IMR-90 (cell line): Measurements from ENCODE around the gene FBXO4. TPM values are rescaled to one million over a fixed set of nuclear protein-coding genes. Genes with fewer than 3 reads are reported as not detected.

Source experiments
- ATAC-seq: fragments of 200-7000 bp; cut with Tn5 transposase; 2 replicates; pipeline ENCODE4 v1.9.1; 2020; ENCODE audit warnings: low read depth, mild to moderate bottlenecking, moderate library complexity
- BruUV-seq: library from RNA; stranded (reverse); fragments of 400-500 nt; replicated peaks from 2 replicates; lab custom pipeline; 2021; lab: Mats Ljungman, UMichigan
- CTCF ChIA-PET: fragments of 300-600 bp; formaldehyde crosslinking; extraction: SDS; loops from one replicate; lab custom pipeline; 2021; ENCODE audit warnings: antibody characterized with exemption; lab: Yijun Ruan, JAX
- POLR2A ChIA-PET: fragments of 300-600 bp; sonication (Branson Sonifier 250); formaldehyde crosslinking; loops from one replicate; lab custom pipeline; 2022; ENCODE audit warnings: antibody characterized with exemption; ENCODE audit not compliant: unreplicated experiment; lab: Charles Lee
- DNase-seq: peaks from one replicate; pipeline ENCODE4 v3.0.0; 2013
- H2AFZ ChIP-seq: replicated peaks from 2 replicates; pipeline ENCODE3; 2013; ENCODE audit warnings: low read length, mild to moderate bottlenecking; ENCODE audit not compliant: poor library complexity
- H2AK5ac ChIP-seq: 2 replicates; pipeline ENCODE4 v1.6.1; 2013; ENCODE audit warnings: low read depth, low read length, inconsistent platforms
- H2AK9ac ChIP-seq: replicated peaks from 2 replicates; pipeline ENCODE3; 2013; ENCODE audit warnings: mild to moderate bottlenecking, low read depth, low read length, moderate library complexity; ENCODE audit not compliant: poor library complexity
- H2BK120ac ChIP-seq: 2 replicates; pipeline ENCODE4 v1.6.1; 2013; ENCODE audit warnings: low read depth, low read length, inconsistent platforms
- H2BK15ac ChIP-seq: 3 replicates; pipeline ENCODE4 v1.6.1; 2013; ENCODE audit warnings: low read depth, low read length, inconsistent platforms
- H2BK20ac ChIP-seq: 2 replicates; pipeline ENCODE4 v1.6.1; 2013; ENCODE audit warnings: low read depth, mild to moderate bottlenecking, inconsistent platforms, low read length, moderate library complexity
- H2BK5ac ChIP-seq: 2 replicates; pipeline ENCODE4 v1.6.1; 2013; ENCODE audit warnings: mild to moderate bottlenecking, low read depth, low read length, inconsistent platforms; ENCODE audit not compliant: poor library complexity, severe bottlenecking
- H3K14ac ChIP-seq: replicated peaks from 2 replicates; pipeline ENCODE4 v1.6.1; 2013; ENCODE audit warnings: low read depth, low read length, inconsistent platforms
- H3K18ac ChIP-seq: 2 replicates; pipeline ENCODE4 v1.6.1; 2013; ENCODE audit warnings: low read depth, low read length, control low read depth
- H3K23ac ChIP-seq: 2 replicates; pipeline ENCODE4 v1.6.1; 2013; ENCODE audit warnings: low read depth, low read length, inconsistent platforms
- H3K27ac ChIP-seq: 2 replicates; pipeline ENCODE4 v1.5.1; 2013; ENCODE audit warnings: mild to moderate bottlenecking, control low read depth, low read length; ENCODE audit not compliant: insufficient read depth
- H3K27me3 ChIP-seq: 2 replicates; pipeline ENCODE4 v1.6.1; 2013; ENCODE audit warnings: low read length; ENCODE audit not compliant: control insufficient read depth, insufficient read depth
- H3K36me3 ChIP-seq: 2 replicates; pipeline ENCODE4 v1.6.1; 2013; ENCODE audit warnings: low read length, mixed read lengths; ENCODE audit not compliant: control insufficient read depth, insufficient read depth
- H3K4ac ChIP-seq: 2 replicates; pipeline ENCODE4 v1.6.1; 2013; ENCODE audit warnings: low read depth, low read length, inconsistent platforms
- H3K4me1 ChIP-seq: 2 replicates; pipeline ENCODE4 v1.6.1; 2013; ENCODE audit warnings: low read length, mixed read lengths; ENCODE audit not compliant: control insufficient read depth, insufficient read depth
- H3K4me2 ChIP-seq: 2 replicates; pipeline ENCODE4 v1.6.1; 2013; ENCODE audit warnings: low read depth, mild to moderate bottlenecking, control low read depth, low read length, moderate library complexity
- H3K4me3 ChIP-seq: 2 replicates; pipeline ENCODE4 v1.5.1; 2013; ENCODE audit warnings: low read depth, mild to moderate bottlenecking, control low read depth, low read length, moderate library complexity; ENCODE audit not compliant: insufficient read depth
- H3K56ac ChIP-seq: 2 replicates; pipeline ENCODE4 v1.6.1; 2013; ENCODE audit warnings: low read length, inconsistent platforms; ENCODE audit not compliant: insufficient read depth; ENCODE audit errors: extremely low read depth
- H3K79me1 ChIP-seq, 2 experiments: 2 replicates each; pipeline ENCODE4 v1.6.1; 2013; ENCODE audit warnings: low read length in 2 of 2, inconsistent platforms in 1 of 2, low read depth in 1 of 2
- H3K9ac ChIP-seq: 2 replicates; pipeline ENCODE4 v1.6.1; 2013; ENCODE audit warnings: low read depth, low read length, control low read depth
- H3K9me1 ChIP-seq: 2 replicates; pipeline ENCODE4 v1.6.1; 2013; ENCODE audit warnings: low read length, inconsistent platforms; ENCODE audit not compliant: insufficient read depth
- H3K9me3 ChIP-seq: 2 replicates; pipeline ENCODE4 v1.6.1; 2013; ENCODE audit warnings: low read length; ENCODE audit not compliant: control insufficient read depth, insufficient read depth
- H4K20me1 ChIP-seq: 2 replicates; pipeline ENCODE4 v1.6.1; 2013; ENCODE audit warnings: low read length, inconsistent platforms; ENCODE audit not compliant: insufficient read depth
- H4K5ac ChIP-seq: 2 replicates; pipeline ENCODE4 v1.6.1; 2013; ENCODE audit warnings: mild to moderate bottlenecking, low read depth, low read length, control low read depth
- H4K8ac ChIP-seq, 2 experiments: 2 replicates each; pipeline ENCODE4 v1.6.1; 2013; ENCODE audit warnings: low read depth in 2 of 2, low read length in 2 of 2, control low read depth in 1 of 2, inconsistent platforms in 1 of 2
- H4K91ac ChIP-seq: 2 replicates; pipeline ENCODE4 v1.6.1; 2013; ENCODE audit warnings: low read depth, low read length, inconsistent platforms; ENCODE audit not compliant: insufficient read depth
- CHD1 ChIP-seq: IDR thresholded peaks from 2 replicates; pipeline ENCODE4 v1.6.1; 2012; ENCODE audit warnings: low read depth, low read length, improper control_type of control experiment
- FOS ChIP-seq: fragments of 150-350 bp; IDR thresholded peaks from 2 replicates; pipeline ENCODE4 v1.6.1; 2016; ENCODE audit warnings: low read depth, low read length
- MAFK ChIP-seq: IDR thresholded peaks from 2 replicates; pipeline ENCODE4 v1.6.1; 2012; ENCODE audit warnings: low read depth, low read length, improper control_type of control experiment
- MAZ ChIP-seq: IDR thresholded peaks from 2 replicates; pipeline ENCODE4 v1.6.1; 2012; ENCODE audit warnings: low read depth, mild to moderate bottlenecking, low read length, improper control_type of control experiment, moderate library complexity, borderline replicate concordance
- MXI1 ChIP-seq: IDR thresholded peaks from 2 replicates; pipeline ENCODE4 v1.6.1; 2012; ENCODE audit warnings: low read depth, mild to moderate bottlenecking, low read length, moderate library complexity, borderline replicate concordance
- NFE2L2 ChIP-seq: fragments of 150-350 bp; IDR thresholded peaks from 2 replicates; pipeline ENCODE4 v1.6.1; 2016; ENCODE audit warnings: low read depth, mild to moderate bottlenecking, low read length
- POLR2A ChIP-seq: IDR thresholded peaks from 2 replicates; pipeline ENCODE4 v1.6.1; 2012; ENCODE audit warnings: mild to moderate bottlenecking, low read depth, low read length
- RCOR1 ChIP-seq: IDR thresholded peaks from 2 replicates; pipeline ENCODE4 v1.6.1; 2012; ENCODE audit warnings: mild to moderate bottlenecking, low read length, improper control_type of control experiment; ENCODE audit not compliant: insufficient replicate concordance
- RFX5 ChIP-seq: IDR thresholded peaks from 2 replicates; pipeline ENCODE4 v1.8.0; 2012; ENCODE audit warnings: low read depth, mild to moderate bottlenecking, low read length, moderate library complexity
- WGBS, 2 experiments: methylation state at CpG; one replicate each; pipeline versions ENCODE4 v1.1.5 to v1.1.7; 2013; ENCODE audit warnings: missing lambda C conversion rate in 2 of 2; ENCODE audit not compliant: insufficient read length in 1 of 2; ENCODE audit errors: extremely low coverage in 2 of 2; 5-methylcytosine and 5-hydroxymethylcytosine counted together
- dilution Hi-C: fragments of 300-500 bp; cut with HindIII; formaldehyde crosslinking; loops from one replicate; pipeline ENCODE4 v1.14.3; 2018; ENCODE audit warnings: low sequenced_read_pairs; ENCODE audit not compliant: unreplicated experiment
- in situ Hi-C: fragments of 300-500 bp; cut with MboI; formaldehyde crosslinking; loops from 3 replicates; pipeline ENCODE4 v1.14.3; 2019; ENCODE audit warnings: low sequenced_read_pairs, inconsistent platforms, mixed read lengths
- intact Hi-C: fragments of 100-400 bp; cut with micrococcal nuclease; formaldehyde crosslinking; loops from 2 replicates; pipeline ENCODE4 v1.10.0; 2022
- polyA plus RNA-seq, 3 experiments: library from polyadenylated mRNA; depleted of rRNA; stranded (reverse); fragments of >200 nt; gene quantifications; 2 replicates each; pipeline ENCODE4 v1.2.3, GENCODE V29; 2012; ENCODE audit warnings: low replicate concordance in 1 of 3
- total RNA-seq: library from RNA; depleted of rRNA; stranded (reverse); fragments of >200 nt; gene quantifications from 2 replicates; pipeline ENCODE4 v1.2.3, GENCODE V29; 2012
- TF ChIP-seq, protein P1 (sequence below): conservative IDR thresholded peaks from 2 replicates; pipeline ENCODE4 v1.5.1; 2012; ENCODE audit warnings: mild to moderate bottlenecking, low read depth, low read length, improper control_type of control experiment

Gene FBXO4
- total and polyA plus RNA-seq, 2 of the 4 experiments (the other 2 are of a cell fraction), result 3.5 to 4.1 TPM

DNA sequence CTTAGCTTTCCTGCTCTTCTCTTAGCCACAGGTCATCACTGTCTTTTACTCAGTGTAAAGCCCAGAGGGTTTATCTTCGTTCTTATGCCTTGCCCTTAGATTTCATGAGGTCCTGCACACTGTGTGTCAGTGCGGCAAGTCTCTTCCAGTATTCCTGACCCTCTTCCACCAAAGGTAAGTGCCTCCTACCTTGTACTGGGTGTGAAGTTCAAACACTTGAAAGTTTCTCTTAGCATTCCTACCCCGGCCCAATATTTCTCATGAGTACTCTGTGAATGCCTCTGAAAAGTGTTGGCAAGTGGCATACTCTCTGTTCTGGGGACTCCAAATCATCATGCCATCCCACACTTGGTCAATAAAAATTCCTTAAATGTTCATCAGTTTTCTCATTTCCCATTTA lies 37.4 kb downstream of the FBXO4 start:
- Histone ChIP-seq H4K91ac (no peak overlapping the region), H3K27me3 (no peaks in the 10 kb centered on the region)
- POLR2A ChIA-PET, result no interaction called here

More for the DNA sequence above, 37.4 kb downstream of the FBXO4 start:
- Histone ChIP-seq H4K8ac (no peak overlapping the region), H3K36me3 (no peaks in the 10 kb centered on the region), H2AFZ (no peak overlapping the region), H4K20me1 (no peaks in the 10 kb centered on the region), H2BK5ac (no peak overlapping the region), H3K9me1 (no peaks in the 10 kb centered on the region), H2AK5ac (no peak overlapping the region), H2BK120ac (no peak overlapping the region), H4K5ac (no peak overlapping the region), H3K9ac (no peak overlapping the region), H3K4me1 (no peaks in the 10 kb centered on the region), H3K4me2 (no peak overlapping the region), H3K56ac (no peak overlapping the region), H3K23ac (no peak overlapping the region), H3K14ac (no peak overlapping the region), H2BK15ac (no peak overlapping the region), H3K4me3 (no peak overlapping the region), H2AK9ac (no peak overlapping the region), H2BK20ac (no peak overlapping the region), H3K9me3 (no peaks in the 10 kb centered on the region), H3K27ac (no peak overlapping the region), H3K18ac (no peak overlapping the region), H3K79me1 (no peaks in the 10 kb centered on the region), H3K4ac (no peak overlapping the region)
- in situ Hi-C loops, result no loop called here
- no peak for ATAC-seq
- no TSS peak for BruUV-seq
- intact Hi-C loops, result no loop called here
- dilution Hi-C loops, result no loop called here
- TF ChIP-seq, protein P1, sequence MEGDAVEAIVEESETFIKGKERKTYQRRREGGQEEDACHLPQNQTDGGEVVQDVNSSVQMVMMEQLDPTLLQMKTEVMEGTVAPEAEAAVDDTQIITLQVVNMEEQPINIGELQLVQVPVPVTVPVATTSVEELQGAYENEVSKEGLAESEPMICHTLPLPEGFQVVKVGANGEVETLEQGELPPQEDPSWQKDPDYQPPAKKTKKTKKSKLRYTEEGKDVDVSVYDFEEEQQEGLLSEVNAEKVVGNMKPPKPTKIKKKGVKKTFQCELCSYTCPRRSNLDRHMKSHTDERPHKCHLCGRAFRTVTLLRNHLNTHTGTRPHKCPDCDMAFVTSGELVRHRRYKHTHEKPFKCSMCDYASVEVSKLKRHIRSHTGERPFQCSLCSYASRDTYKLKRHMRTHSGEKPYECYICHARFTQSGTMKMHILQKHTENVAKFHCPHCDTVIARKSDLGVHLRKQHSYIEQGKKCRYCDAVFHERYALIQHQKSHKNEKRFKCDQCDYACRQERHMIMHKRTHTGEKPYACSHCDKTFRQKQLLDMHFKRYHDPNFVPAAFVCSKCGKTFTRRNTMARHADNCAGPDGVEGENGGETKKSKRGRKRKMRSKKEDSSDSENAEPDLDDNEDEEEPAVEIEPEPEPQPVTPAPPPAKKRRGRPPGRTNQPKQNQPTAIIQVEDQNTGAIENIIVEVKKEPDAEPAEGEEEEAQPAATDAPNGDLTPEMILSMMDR, result no peak
- TF ChIP-seq CHD1 (no peak), NFE2L2 (no peak), FOS (no peak), MXI1 (no peak), RCOR1 (no peak), RFX5 (no peak), MAFK (no peak), MAZ (no peak), POLR2A (no peak)
- DNase-seq, result no peak
- 20% methylated on average over 1 of the region's 3 CpGs; no CpG with 5 or more reads in 1 of the 2 experiments for WGBS, 2 experiments
- CTCF ChIA-PET, result no interaction called here
